Vagina (tissue), 2 donors: ENCODE measurements around the gene PITPNM2.

Experiments
- POLR2A ChIP-seq, 2 donors: fragments of 450-650 bp; IDR thresholded peaks; one replicate each; pipeline ENCODE4 v1.6.1; 2017; ENCODE audit warnings: antibody characterized with exemption in 2 of 2, mild to moderate bottlenecking in 2 of 2, moderate library complexity in 2 of 2
- POLR2AphosphoS5 ChIP-seq, 2 donors: sonication (generic); formaldehyde crosslinking; IDR thresholded peaks; one replicate each; pipeline ENCODE4 v1.9.0; 2017; ENCODE audit warnings: antibody characterized with exemption in 2 of 2, mild to moderate bottlenecking in 2 of 2, low read depth in 1 of 2; ENCODE audit not compliant: insufficient read depth in 1 of 2
- TF ChIP-seq, protein P1 (sequence below), 3 experiments: fragments of 450-650 bp in 2 of 3; fragments of 200-600 bp in 1 of 3; sonication (generic) in 1 of 3; IDR thresholded peaks; one replicate each; pipeline ENCODE4 v1.5.1; 2017 to 2019; ENCODE audit warnings: antibody characterized with exemption in 3 of 3, mild to moderate bottlenecking in 2 of 3, moderate library complexity in 2 of 3

DNA sequence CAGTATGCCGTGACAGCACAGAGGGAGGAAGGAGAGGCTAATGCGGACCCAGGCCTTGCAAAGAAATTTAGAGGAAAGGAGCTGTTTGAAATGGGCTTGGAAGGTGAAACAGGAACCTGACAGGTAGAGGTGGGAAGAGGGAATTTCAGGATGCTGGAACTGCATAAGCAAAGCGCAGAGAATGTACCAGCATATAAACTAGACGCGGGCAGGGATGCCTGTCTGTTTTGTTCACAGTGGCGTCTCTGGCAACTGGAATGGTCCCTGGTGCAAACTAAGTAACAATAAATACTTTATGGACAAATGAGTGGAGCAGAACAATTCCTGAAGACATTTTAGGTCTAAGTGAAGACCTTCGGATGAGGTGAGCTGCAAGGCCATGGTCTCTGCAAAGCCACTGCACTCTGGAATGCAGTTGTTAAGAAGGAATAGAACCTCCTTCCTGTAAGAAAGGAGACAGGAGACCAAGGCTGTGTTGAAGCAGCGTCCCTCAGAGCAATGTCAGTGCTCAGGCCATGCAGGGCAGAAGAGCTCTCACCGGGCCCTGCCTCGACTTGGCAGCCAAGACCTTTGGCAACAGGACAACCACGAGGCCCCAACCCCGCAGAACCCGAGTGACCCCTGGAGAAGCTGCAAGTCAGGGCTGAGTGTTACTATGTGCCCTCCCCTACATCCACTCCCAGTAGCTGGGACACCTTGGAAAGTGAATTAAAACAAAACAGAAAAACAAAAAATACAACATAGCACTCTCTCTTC, 42.8 kb downstream of the PITPNM2 start:
- TF ChIP-seq POLR2A (IDR thresholded peaks at IDR 0.05) (no peak), POLR2AphosphoS5 (IDR thresholded peaks at IDR 0.05; ENCODE audit: insufficient read depth in 1 of 2, low read depth in 1 of 2) (no peak)
- TF ChIP-seq, protein P1, sequence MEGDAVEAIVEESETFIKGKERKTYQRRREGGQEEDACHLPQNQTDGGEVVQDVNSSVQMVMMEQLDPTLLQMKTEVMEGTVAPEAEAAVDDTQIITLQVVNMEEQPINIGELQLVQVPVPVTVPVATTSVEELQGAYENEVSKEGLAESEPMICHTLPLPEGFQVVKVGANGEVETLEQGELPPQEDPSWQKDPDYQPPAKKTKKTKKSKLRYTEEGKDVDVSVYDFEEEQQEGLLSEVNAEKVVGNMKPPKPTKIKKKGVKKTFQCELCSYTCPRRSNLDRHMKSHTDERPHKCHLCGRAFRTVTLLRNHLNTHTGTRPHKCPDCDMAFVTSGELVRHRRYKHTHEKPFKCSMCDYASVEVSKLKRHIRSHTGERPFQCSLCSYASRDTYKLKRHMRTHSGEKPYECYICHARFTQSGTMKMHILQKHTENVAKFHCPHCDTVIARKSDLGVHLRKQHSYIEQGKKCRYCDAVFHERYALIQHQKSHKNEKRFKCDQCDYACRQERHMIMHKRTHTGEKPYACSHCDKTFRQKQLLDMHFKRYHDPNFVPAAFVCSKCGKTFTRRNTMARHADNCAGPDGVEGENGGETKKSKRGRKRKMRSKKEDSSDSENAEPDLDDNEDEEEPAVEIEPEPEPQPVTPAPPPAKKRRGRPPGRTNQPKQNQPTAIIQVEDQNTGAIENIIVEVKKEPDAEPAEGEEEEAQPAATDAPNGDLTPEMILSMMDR (IDR thresholded peaks at IDR 0.05): no peak
